IMR-90 (cell line): Measurements from ENCODE around the gene ANKFN1. TPM values are rescaled to one million over a fixed set of nuclear protein-coding genes. Genes with fewer than 3 reads are reported as not detected.

Experiments
- ATAC-seq: fragments of 200-7000 bp; cut with Tn5 transposase; 2 replicates; pipeline ENCODE4 v1.9.1; 2020; ENCODE audit warnings: low read depth, mild to moderate bottlenecking, moderate library complexity
- BruUV-seq: library from RNA; stranded (reverse); fragments of 400-500 nt; replicated peaks from 2 replicates; lab custom pipeline; 2021; lab: Mats Ljungman, UMichigan
- CTCF ChIA-PET: fragments of 300-600 bp; formaldehyde crosslinking; extraction: SDS; loops from one replicate; lab custom pipeline; 2021; ENCODE audit warnings: antibody characterized with exemption; lab: Yijun Ruan, JAX
- POLR2A ChIA-PET: fragments of 300-600 bp; sonication (Branson Sonifier 250); formaldehyde crosslinking; loops from one replicate; lab custom pipeline; 2022; ENCODE audit warnings: antibody characterized with exemption; ENCODE audit not compliant: unreplicated experiment; lab: Charles Lee
- DNase-seq: peaks from one replicate; pipeline ENCODE4 v3.0.0; 2013
- H2AFZ ChIP-seq: replicated peaks from 2 replicates; pipeline ENCODE3; 2013; ENCODE audit warnings: low read length, mild to moderate bottlenecking; ENCODE audit not compliant: poor library complexity
- H2AK5ac ChIP-seq: 2 replicates; pipeline ENCODE4 v1.6.1; 2013; ENCODE audit warnings: low read depth, low read length, inconsistent platforms
- H2AK9ac ChIP-seq: replicated peaks from 2 replicates; pipeline ENCODE3; 2013; ENCODE audit warnings: mild to moderate bottlenecking, low read depth, low read length, moderate library complexity; ENCODE audit not compliant: poor library complexity
- H2BK120ac ChIP-seq: 2 replicates; pipeline ENCODE4 v1.6.1; 2013; ENCODE audit warnings: low read depth, low read length, inconsistent platforms
- H2BK15ac ChIP-seq: 3 replicates; pipeline ENCODE4 v1.6.1; 2013; ENCODE audit warnings: low read depth, low read length, inconsistent platforms
- H2BK20ac ChIP-seq: 2 replicates; pipeline ENCODE4 v1.6.1; 2013; ENCODE audit warnings: low read depth, mild to moderate bottlenecking, inconsistent platforms, low read length, moderate library complexity
- H2BK5ac ChIP-seq: 2 replicates; pipeline ENCODE4 v1.6.1; 2013; ENCODE audit warnings: mild to moderate bottlenecking, low read depth, low read length, inconsistent platforms; ENCODE audit not compliant: poor library complexity, severe bottlenecking
- H3K14ac ChIP-seq: replicated peaks from 2 replicates; pipeline ENCODE4 v1.6.1; 2013; ENCODE audit warnings: low read depth, low read length, inconsistent platforms
- H3K18ac ChIP-seq: 2 replicates; pipeline ENCODE4 v1.6.1; 2013; ENCODE audit warnings: low read depth, low read length, control low read depth
- H3K23ac ChIP-seq: 2 replicates; pipeline ENCODE4 v1.6.1; 2013; ENCODE audit warnings: low read depth, low read length, inconsistent platforms
- H3K27ac ChIP-seq: 2 replicates; pipeline ENCODE4 v1.5.1; 2013; ENCODE audit warnings: mild to moderate bottlenecking, control low read depth, low read length; ENCODE audit not compliant: insufficient read depth
- H3K27me3 ChIP-seq: 2 replicates; pipeline ENCODE4 v1.6.1; 2013; ENCODE audit warnings: low read length; ENCODE audit not compliant: control insufficient read depth, insufficient read depth
- H3K36me3 ChIP-seq: 2 replicates; pipeline ENCODE4 v1.6.1; 2013; ENCODE audit warnings: low read length, mixed read lengths; ENCODE audit not compliant: control insufficient read depth, insufficient read depth
- H3K4ac ChIP-seq: 2 replicates; pipeline ENCODE4 v1.6.1; 2013; ENCODE audit warnings: low read depth, low read length, inconsistent platforms
- H3K4me1 ChIP-seq: 2 replicates; pipeline ENCODE4 v1.6.1; 2013; ENCODE audit warnings: low read length, mixed read lengths; ENCODE audit not compliant: control insufficient read depth, insufficient read depth
- H3K4me2 ChIP-seq: 2 replicates; pipeline ENCODE4 v1.6.1; 2013; ENCODE audit warnings: low read depth, mild to moderate bottlenecking, control low read depth, low read length, moderate library complexity
- H3K4me3 ChIP-seq: 2 replicates; pipeline ENCODE4 v1.5.1; 2013; ENCODE audit warnings: low read depth, mild to moderate bottlenecking, control low read depth, low read length, moderate library complexity; ENCODE audit not compliant: insufficient read depth
- H3K56ac ChIP-seq: 2 replicates; pipeline ENCODE4 v1.6.1; 2013; ENCODE audit warnings: low read length, inconsistent platforms; ENCODE audit not compliant: insufficient read depth; ENCODE audit errors: extremely low read depth
- H3K79me1 ChIP-seq, 2 experiments: 2 replicates each; pipeline ENCODE4 v1.6.1; 2013; ENCODE audit warnings: low read length in 2 of 2, inconsistent platforms in 1 of 2, low read depth in 1 of 2
- H3K9ac ChIP-seq: 2 replicates; pipeline ENCODE4 v1.6.1; 2013; ENCODE audit warnings: low read depth, low read length, control low read depth
- H3K9me1 ChIP-seq: 2 replicates; pipeline ENCODE4 v1.6.1; 2013; ENCODE audit warnings: low read length, inconsistent platforms; ENCODE audit not compliant: insufficient read depth
- H3K9me3 ChIP-seq: 2 replicates; pipeline ENCODE4 v1.6.1; 2013; ENCODE audit warnings: low read length; ENCODE audit not compliant: control insufficient read depth, insufficient read depth
- H4K20me1 ChIP-seq: 2 replicates; pipeline ENCODE4 v1.6.1; 2013; ENCODE audit warnings: low read length, inconsistent platforms; ENCODE audit not compliant: insufficient read depth
- H4K5ac ChIP-seq: 2 replicates; pipeline ENCODE4 v1.6.1; 2013; ENCODE audit warnings: mild to moderate bottlenecking, low read depth, low read length, control low read depth
- H4K8ac ChIP-seq, 2 experiments: 2 replicates each; pipeline ENCODE4 v1.6.1; 2013; ENCODE audit warnings: low read depth in 2 of 2, low read length in 2 of 2, control low read depth in 1 of 2, inconsistent platforms in 1 of 2
- H4K91ac ChIP-seq: 2 replicates; pipeline ENCODE4 v1.6.1; 2013; ENCODE audit warnings: low read depth, low read length, inconsistent platforms; ENCODE audit not compliant: insufficient read depth
- MAFK ChIP-seq: IDR thresholded peaks from 2 replicates; pipeline ENCODE4 v1.6.1; 2012; ENCODE audit warnings: low read depth, low read length, improper control_type of control experiment
- POLR2A ChIP-seq: IDR thresholded peaks from 2 replicates; pipeline ENCODE4 v1.6.1; 2012; ENCODE audit warnings: mild to moderate bottlenecking, low read depth, low read length
- RCOR1 ChIP-seq: IDR thresholded peaks from 2 replicates; pipeline ENCODE4 v1.6.1; 2012; ENCODE audit warnings: mild to moderate bottlenecking, low read length, improper control_type of control experiment; ENCODE audit not compliant: insufficient replicate concordance
- RFX5 ChIP-seq: IDR thresholded peaks from 2 replicates; pipeline ENCODE4 v1.8.0; 2012; ENCODE audit warnings: low read depth, mild to moderate bottlenecking, low read length, moderate library complexity
- WGBS, 2 experiments: methylation state at CpG; one replicate each; pipeline versions ENCODE4 v1.1.5 to v1.1.7; 2013; ENCODE audit warnings: missing lambda C conversion rate in 2 of 2; ENCODE audit not compliant: insufficient read length in 1 of 2; ENCODE audit errors: extremely low coverage in 2 of 2; 5-methylcytosine and 5-hydroxymethylcytosine counted together
- dilution Hi-C: fragments of 300-500 bp; cut with HindIII; formaldehyde crosslinking; loops from one replicate; pipeline ENCODE4 v1.14.3; 2018; ENCODE audit warnings: low sequenced_read_pairs; ENCODE audit not compliant: unreplicated experiment
- in situ Hi-C: fragments of 300-500 bp; cut with MboI; formaldehyde crosslinking; loops from 3 replicates; pipeline ENCODE4 v1.14.3; 2019; ENCODE audit warnings: low sequenced_read_pairs, inconsistent platforms, mixed read lengths
- intact Hi-C: fragments of 100-400 bp; cut with micrococcal nuclease; formaldehyde crosslinking; loops from 2 replicates; pipeline ENCODE4 v1.10.0; 2022
- polyA plus RNA-seq, 3 experiments: library from polyadenylated mRNA; depleted of rRNA; stranded (reverse); fragments of >200 nt; gene quantifications; 2 replicates each; pipeline ENCODE4 v1.2.3, GENCODE V29; 2012; ENCODE audit warnings: low replicate concordance in 1 of 3
- total RNA-seq: library from RNA; depleted of rRNA; stranded (reverse); fragments of >200 nt; gene quantifications from 2 replicates; pipeline ENCODE4 v1.2.3, GENCODE V29; 2012
- TF ChIP-seq, protein P1 (sequence below): conservative IDR thresholded peaks from 2 replicates; pipeline ENCODE4 v1.5.1; 2012; ENCODE audit warnings: mild to moderate bottlenecking, low read depth, low read length, improper control_type of control experiment
- TF ChIP-seq, protein P2 (sequence below): fragments of 150-350 bp; IDR thresholded peaks from 2 replicates; pipeline ENCODE4 v1.6.1; 2017; ENCODE audit warnings: mild to moderate bottlenecking, antibody characterized with exemption, low read length, low read depth
- TF ChIP-seq, protein P3 (sequence below): fragments of 150-350 bp; IDR thresholded peaks from 2 replicates; pipeline ENCODE4 v1.6.1; 2016; ENCODE audit warnings: low read depth, mild to moderate bottlenecking, low read length, moderate library complexity, borderline replicate concordance

ANKFN1 gene
- total and polyA plus RNA-seq, 2 of the 4 experiments (the other 2 are of a cell fraction), result not detected

DNA sequence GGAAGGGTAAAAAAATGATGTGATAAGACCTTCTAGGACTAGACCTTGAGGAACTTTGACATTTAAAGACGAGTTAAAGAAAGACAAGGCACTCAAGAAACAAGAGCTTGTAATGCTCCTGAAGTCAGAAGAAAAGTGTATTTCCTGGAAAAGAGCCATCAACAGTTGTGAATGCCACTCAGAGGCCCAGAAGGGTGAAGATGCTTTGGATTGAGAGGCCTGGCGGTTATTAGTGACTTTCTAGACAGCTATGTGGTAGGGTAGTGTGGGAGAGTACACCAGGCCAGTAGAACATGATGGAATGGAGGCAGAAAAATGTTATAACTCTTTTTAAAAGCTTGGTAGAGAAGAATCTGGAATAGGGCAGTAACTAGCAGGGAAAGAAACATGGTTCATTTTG is 34.1 kb upstream of the ANKFN1 start:
- DNase-seq (no peak), ATAC-seq (no peak)
- in situ Hi-C loops, result no loop called here
- no peak overlapping the region for H2AK5ac ChIP-seq
- no peaks in the 10 kb centered on the region for H3K4me1 ChIP-seq
- H3K79me1 ChIP-seq, result no peaks in the 10 kb centered on the region
- no peak overlapping the region for H2BK5ac ChIP-seq
- BruUV-seq, result no TSS peak
- no peak overlapping the region for H3K27ac ChIP-seq
- no peak overlapping the region for H4K91ac ChIP-seq
- no peak overlapping the region for H4K8ac ChIP-seq
- no peak overlapping the region for H2AFZ ChIP-seq
- H3K4me2 ChIP-seq, result no peak overlapping the region
- H3K9me3 ChIP-seq, result no peaks in the 10 kb centered on the region
- H3K56ac ChIP-seq, result no peak overlapping the region
- H3K4ac ChIP-seq, result no peak overlapping the region
- H4K5ac ChIP-seq, result no peak overlapping the region
- H3K18ac ChIP-seq, result no peak overlapping the region
- intact Hi-C loops, result loop anchor here (1.0 kb wide), 1 partner anchor 14 kb away; no protein-coding TSS in a partner anchor
- H3K23ac ChIP-seq, result no peak overlapping the region
- no peak overlapping the region for H2AK9ac ChIP-seq
- CTCF ChIA-PET, result interaction anchor here (0.6 to 1.5 kb wide), 2 partner anchors 11 to 67 kb away, joined by 3 to 6 read pairs; no protein-coding TSS in a partner anchor
- no peak overlapping the region for H2BK15ac ChIP-seq
- H2BK120ac ChIP-seq, result no peak overlapping the region
- TF ChIP-seq MAFK (no peak), RFX5 (no peak), POLR2A (no peak), RCOR1 (no peak)
- TF ChIP-seq, protein P1, sequence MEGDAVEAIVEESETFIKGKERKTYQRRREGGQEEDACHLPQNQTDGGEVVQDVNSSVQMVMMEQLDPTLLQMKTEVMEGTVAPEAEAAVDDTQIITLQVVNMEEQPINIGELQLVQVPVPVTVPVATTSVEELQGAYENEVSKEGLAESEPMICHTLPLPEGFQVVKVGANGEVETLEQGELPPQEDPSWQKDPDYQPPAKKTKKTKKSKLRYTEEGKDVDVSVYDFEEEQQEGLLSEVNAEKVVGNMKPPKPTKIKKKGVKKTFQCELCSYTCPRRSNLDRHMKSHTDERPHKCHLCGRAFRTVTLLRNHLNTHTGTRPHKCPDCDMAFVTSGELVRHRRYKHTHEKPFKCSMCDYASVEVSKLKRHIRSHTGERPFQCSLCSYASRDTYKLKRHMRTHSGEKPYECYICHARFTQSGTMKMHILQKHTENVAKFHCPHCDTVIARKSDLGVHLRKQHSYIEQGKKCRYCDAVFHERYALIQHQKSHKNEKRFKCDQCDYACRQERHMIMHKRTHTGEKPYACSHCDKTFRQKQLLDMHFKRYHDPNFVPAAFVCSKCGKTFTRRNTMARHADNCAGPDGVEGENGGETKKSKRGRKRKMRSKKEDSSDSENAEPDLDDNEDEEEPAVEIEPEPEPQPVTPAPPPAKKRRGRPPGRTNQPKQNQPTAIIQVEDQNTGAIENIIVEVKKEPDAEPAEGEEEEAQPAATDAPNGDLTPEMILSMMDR, result no peak
- TF ChIP-seq, protein P2, sequence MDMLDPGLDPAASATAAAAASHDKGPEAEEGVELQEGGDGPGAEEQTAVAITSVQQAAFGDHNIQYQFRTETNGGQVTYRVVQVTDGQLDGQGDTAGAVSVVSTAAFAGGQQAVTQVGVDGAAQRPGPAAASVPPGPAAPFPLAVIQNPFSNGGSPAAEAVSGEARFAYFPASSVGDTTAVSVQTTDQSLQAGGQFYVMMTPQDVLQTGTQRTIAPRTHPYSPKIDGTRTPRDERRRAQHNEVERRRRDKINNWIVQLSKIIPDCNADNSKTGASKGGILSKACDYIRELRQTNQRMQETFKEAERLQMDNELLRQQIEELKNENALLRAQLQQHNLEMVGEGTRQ, result no peak
- TF ChIP-seq, protein P3, sequence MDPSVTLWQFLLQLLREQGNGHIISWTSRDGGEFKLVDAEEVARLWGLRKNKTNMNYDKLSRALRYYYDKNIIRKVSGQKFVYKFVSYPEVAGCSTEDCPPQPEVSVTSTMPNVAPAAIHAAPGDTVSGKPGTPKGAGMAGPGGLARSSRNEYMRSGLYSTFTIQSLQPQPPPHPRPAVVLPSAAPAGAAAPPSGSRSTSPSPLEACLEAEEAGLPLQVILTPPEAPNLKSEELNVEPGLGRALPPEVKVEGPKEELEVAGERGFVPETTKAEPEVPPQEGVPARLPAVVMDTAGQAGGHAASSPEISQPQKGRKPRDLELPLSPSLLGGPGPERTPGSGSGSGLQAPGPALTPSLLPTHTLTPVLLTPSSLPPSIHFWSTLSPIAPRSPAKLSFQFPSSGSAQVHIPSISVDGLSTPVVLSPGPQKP, result no peak
- H3K9me1 ChIP-seq, result no peaks in the 10 kb centered on the region
- dilution Hi-C loops, result no loop called here
- no peaks in the 10 kb centered on the region for H3K36me3 ChIP-seq
- no peak overlapping the region for H3K9ac ChIP-seq
- H3K27me3 ChIP-seq, result no peaks in the 10 kb centered on the region
- H4K20me1 ChIP-seq, result no peaks in the 10 kb centered on the region
- POLR2A ChIA-PET, result no interaction called here
- 11% methylated on average over 1 of the region's 2 CpGs; no CpG with 5 or more reads in 1 of the 2 experiments for WGBS, 2 experiments
- H3K14ac ChIP-seq, result no peak overlapping the region
- H2BK20ac ChIP-seq, result no peak overlapping the region
- H3K4me3 ChIP-seq, result no peak overlapping the region
